ENCODE results near the gene DCLRE1B. TPM values are rescaled to one million over a fixed set of nuclear protein-coding genes. Genes with fewer than 3 reads are reported as not detected.

DCLRE1B gene
- total and polyA plus RNA-seq, 2 experiments from 2014 or later, result 5.5 to 5.6 TPM

DNA sequence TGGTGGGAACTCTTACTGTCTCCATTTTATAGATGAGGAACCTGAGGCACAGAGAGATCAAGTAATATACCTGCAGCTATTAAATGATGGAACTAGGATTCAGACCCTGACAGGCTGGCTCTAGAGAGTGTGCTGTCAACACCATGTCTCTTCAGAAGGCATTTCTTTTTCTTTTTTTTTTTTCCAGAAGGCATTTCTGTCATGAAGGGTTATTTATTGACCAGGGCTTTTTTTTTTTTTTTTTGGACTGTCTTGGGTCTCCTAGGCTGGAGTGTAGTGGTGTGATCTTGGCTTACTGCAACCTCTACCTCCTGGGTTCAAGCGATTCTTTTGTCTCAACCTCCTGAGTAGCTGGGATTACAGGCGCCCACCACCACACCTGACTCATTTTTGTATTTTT lies 46.6 kb downstream of the DCLRE1B start:
- no peak overlapping the region for H3K4me3 ChIP-seq
- H3K36me3 ChIP-seq, result peaks cover 13% of the 10 kb centered on the region
- DNase-seq (ENCODE audit: low read depth in 1 of 2, low spot score in 1 of 2), result no peak
- no peaks in the 10 kb centered on the region for H3K27me3 ChIP-seq
- H3K27ac ChIP-seq, result no peak overlapping the region
- H3K4me1 ChIP-seq (ENCODE audit: low read depth), result peaks cover 14% of the 10 kb centered on the region
- H3K9me3 ChIP-seq (ENCODE audit: low read depth), result no peaks in the 10 kb centered on the region
- TF ChIP-seq, protein P1, sequence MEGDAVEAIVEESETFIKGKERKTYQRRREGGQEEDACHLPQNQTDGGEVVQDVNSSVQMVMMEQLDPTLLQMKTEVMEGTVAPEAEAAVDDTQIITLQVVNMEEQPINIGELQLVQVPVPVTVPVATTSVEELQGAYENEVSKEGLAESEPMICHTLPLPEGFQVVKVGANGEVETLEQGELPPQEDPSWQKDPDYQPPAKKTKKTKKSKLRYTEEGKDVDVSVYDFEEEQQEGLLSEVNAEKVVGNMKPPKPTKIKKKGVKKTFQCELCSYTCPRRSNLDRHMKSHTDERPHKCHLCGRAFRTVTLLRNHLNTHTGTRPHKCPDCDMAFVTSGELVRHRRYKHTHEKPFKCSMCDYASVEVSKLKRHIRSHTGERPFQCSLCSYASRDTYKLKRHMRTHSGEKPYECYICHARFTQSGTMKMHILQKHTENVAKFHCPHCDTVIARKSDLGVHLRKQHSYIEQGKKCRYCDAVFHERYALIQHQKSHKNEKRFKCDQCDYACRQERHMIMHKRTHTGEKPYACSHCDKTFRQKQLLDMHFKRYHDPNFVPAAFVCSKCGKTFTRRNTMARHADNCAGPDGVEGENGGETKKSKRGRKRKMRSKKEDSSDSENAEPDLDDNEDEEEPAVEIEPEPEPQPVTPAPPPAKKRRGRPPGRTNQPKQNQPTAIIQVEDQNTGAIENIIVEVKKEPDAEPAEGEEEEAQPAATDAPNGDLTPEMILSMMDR (IDR thresholded peaks at IDR 0.05; ENCODE audit: low read depth, low read length), result no peak

- Histone ChIP-seq H3K4me1 (ENCODE audit: low read depth) (no peaks in the 10 kb centered on the region), H3K4me3 (no peak overlapping the region), H3K27ac (no peak overlapping the region), H3K9me3 (ENCODE audit: low read depth) (peaks cover 2% of the 10 kb centered on the region), H3K27me3 (no peaks in the 10 kb centered on the region), H3K36me3 (peaks cover 43% of the 10 kb centered on the region)
- TF ChIP-seq, protein P1 (IDR thresholded peaks at IDR 0.05; ENCODE audit: low read depth, low read length), result no peak
- DNase-seq (ENCODE audit: low read depth in 1 of 2, low spot score in 1 of 2), result no peak
Measured at GRCh38 chr1:113957984-113958383, 52.9 kb downstream of the DCLRE1B start.

DNA sequence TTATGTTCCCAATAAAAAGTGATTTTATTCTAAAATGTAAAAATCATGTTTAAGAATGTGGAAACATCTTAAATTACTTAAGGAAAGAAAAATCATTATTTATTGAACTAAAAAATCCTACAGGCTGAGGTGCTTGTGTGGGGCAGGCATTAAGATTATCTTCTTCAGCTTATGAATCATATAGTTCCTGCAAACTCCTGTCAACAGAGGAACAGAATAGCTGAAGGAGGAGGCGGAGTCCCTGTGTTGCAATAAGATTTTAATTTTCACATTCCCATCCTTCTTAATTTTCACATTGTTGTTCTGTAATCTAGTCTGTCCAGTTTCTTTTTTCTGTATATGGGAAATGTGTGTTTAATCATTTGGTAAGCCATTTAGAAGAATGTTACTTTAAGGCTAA lies 53.6 kb downstream of the DCLRE1B start:
- H3K4me3 ChIP-seq, result no peak overlapping the region
- H3K27me3 ChIP-seq, result no peaks in the 10 kb centered on the region
- no peak overlapping the region for H3K27ac ChIP-seq
- H3K4me1 ChIP-seq (ENCODE audit: low read depth), result no peaks in the 10 kb centered on the region
- H3K9me3 ChIP-seq (ENCODE audit: low read depth), result peaks cover 2% of the 10 kb centered on the region
- TF ChIP-seq, protein P1 (IDR thresholded peaks at IDR 0.05; ENCODE audit: low read depth, low read length), result no peak
- peaks cover 50% of the 10 kb centered on the region for H3K36me3 ChIP-seq
- peak in 1 of 2 donors; percentile 58 for DNase-seq (ENCODE audit: low read depth in 1 of 2, low spot score in 1 of 2)

GRCh38 chr1:113963281-113963906 lies 58.3 kb downstream of the DCLRE1B start:
- H3K36me3 ChIP-seq, result peaks cover 51% of the 10 kb centered on the region
- no peak overlapping the region for H3K27ac ChIP-seq

More at GRCh38 chr1:113963281-113963906, 58.3 kb downstream of the DCLRE1B start:
- TF ChIP-seq, protein P1 (IDR thresholded peaks at IDR 0.05; ENCODE audit: low read depth, low read length), result no peak
- Histone ChIP-seq H3K27me3 (no peaks in the 10 kb centered on the region), H3K4me3 (no peak overlapping the region), H3K4me1 (ENCODE audit: low read depth) (no peaks in the 10 kb centered on the region), H3K9me3 (ENCODE audit: low read depth) (peaks cover under 1% of the 10 kb centered on the region)
- DNase-seq (ENCODE audit: low read depth in 1 of 2, low spot score in 1 of 2), result peak in 1 of 2 donors; percentile 28

Other genes with a start within 250 kb of the DCLRE1B start
- gene PHTF1, start 145.8 kb upstream of the DCLRE1B start, total RNA-seq, result 33.2 and 45.2 TPM in 2 replicates
- gene PHTF1, start 145.8 kb upstream of the DCLRE1B start, polyA plus RNA-seq, result 40.5 and 49.9 TPM in 2 replicates
- gene RSBN1, start 92.8 kb upstream of the DCLRE1B start, total RNA-seq, result 18.0 and 27.3 TPM in 2 replicates
- gene RSBN1, start 92.8 kb upstream of the DCLRE1B start, polyA plus RNA-seq, result 12.7 and 18.8 TPM in 2 replicates
- gene PTPN22, start 33.6 kb upstream of the DCLRE1B start, total RNA-seq, result not detected in 2 replicates
- not detected in 2 replicates for gene PTPN22, start 33.6 kb upstream of the DCLRE1B start, polyA plus RNA-seq
- 4.5 TPM in 1 of 2 replicates, not detected in the other for gene BCL2L15, start 17.7 kb upstream of the DCLRE1B start, total RNA-seq
- gene BCL2L15, start 17.7 kb upstream of the DCLRE1B start, polyA plus RNA-seq, result 0.16 TPM in 1 of 2 replicates, not detected in the other
- 8.8 and 18.8 TPM in 2 replicates for gene AP4B1, start 527 bp upstream of the DCLRE1B start, total RNA-seq
- 18.3 and 22.5 TPM in 2 replicates for gene AP4B1, start 527 bp upstream of the DCLRE1B start, polyA plus RNA-seq
- gene HIPK1, start 24.0 kb downstream of the DCLRE1B start, total RNA-seq, result 23.4 and 27.7 TPM in 2 replicates
- gene HIPK1, start 24.0 kb downstream of the DCLRE1B start, polyA plus RNA-seq, result 14.1 and 19.3 TPM in 2 replicates
- gene OLFML3, start 74.1 kb downstream of the DCLRE1B start, total RNA-seq, result 15.4 and 16.0 TPM in 2 replicates
- 9.7 and 13.5 TPM in 2 replicates for gene OLFML3, start 74.1 kb downstream of the DCLRE1B start, polyA plus RNA-seq
- 0.09 TPM in 1 of 2 replicates, not detected in the other for gene SYT6, start 248.5 kb downstream of the DCLRE1B start, total RNA-seq
- 0.44 TPM in 1 of 2 replicates, not detected in the other for gene SYT6, start 248.5 kb downstream of the DCLRE1B start, polyA plus RNA-seq